Upper lobe of left lung (tissue), 4 donors: ENCODE data around the gene MIF4GD.
"Not testable (repeated sequence)": the region's sequence is repeated elsewhere in the genome, so short reads cannot be mapped to it uniquely, and the experiment has no call there.

Experiments used
- EP300 ChIP-seq, 4 donors: sonication (generic); formaldehyde crosslinking; IDR thresholded peaks; one replicate each; pipeline ENCODE4 v1.5.1; 2017; ENCODE audit warnings: antibody characterized with exemption in 4 of 4, control low read depth in 2 of 4
- POLR2A ChIP-seq, 4 donors: fragments of 450-650 bp; IDR thresholded peaks; one replicate each; pipeline ENCODE4 v1.5.1; 2016 to 2017; ENCODE audit warnings: antibody characterized with exemption in 4 of 4, mild to moderate bottlenecking in 2 of 4
- POLR2AphosphoS5 ChIP-seq, 2 donors: sonication (generic); formaldehyde crosslinking; IDR thresholded peaks; one replicate each; pipeline ENCODE4 v1.5.1; 2017; ENCODE audit warnings: antibody characterized with exemption in 2 of 2
- TF ChIP-seq, protein P1 (sequence below), 6 experiments: fragments of 450-650 bp in 4 of 6; fragments of 200-600 bp in 2 of 6; sonication (generic) in 2 of 6; IDR thresholded peaks; one replicate each; pipeline ENCODE4 v1.5.1; 2016 to 2019; ENCODE audit warnings: antibody characterized with exemption in 6 of 6

DNA sequence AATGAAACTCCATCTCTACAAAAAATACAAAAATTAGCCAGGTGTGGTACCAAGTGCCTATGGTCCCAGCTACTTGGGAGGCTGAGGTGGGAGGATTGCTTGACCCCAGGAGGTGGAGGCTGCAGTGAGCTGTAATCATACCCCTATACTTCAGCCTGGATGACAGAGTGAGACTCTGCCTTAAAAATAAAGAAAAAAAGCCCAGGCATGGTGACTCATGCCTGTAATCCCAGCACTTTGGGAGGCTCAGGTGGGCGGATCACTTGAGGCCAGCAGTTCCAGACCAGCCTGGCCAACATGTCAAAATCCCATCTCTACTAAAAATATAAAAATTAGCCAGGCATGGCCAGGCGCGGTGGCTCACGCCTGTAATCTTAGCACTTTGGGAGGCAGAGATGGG lies 9.2 kb upstream of the MIF4GD start:
- TF ChIP-seq, protein P1, sequence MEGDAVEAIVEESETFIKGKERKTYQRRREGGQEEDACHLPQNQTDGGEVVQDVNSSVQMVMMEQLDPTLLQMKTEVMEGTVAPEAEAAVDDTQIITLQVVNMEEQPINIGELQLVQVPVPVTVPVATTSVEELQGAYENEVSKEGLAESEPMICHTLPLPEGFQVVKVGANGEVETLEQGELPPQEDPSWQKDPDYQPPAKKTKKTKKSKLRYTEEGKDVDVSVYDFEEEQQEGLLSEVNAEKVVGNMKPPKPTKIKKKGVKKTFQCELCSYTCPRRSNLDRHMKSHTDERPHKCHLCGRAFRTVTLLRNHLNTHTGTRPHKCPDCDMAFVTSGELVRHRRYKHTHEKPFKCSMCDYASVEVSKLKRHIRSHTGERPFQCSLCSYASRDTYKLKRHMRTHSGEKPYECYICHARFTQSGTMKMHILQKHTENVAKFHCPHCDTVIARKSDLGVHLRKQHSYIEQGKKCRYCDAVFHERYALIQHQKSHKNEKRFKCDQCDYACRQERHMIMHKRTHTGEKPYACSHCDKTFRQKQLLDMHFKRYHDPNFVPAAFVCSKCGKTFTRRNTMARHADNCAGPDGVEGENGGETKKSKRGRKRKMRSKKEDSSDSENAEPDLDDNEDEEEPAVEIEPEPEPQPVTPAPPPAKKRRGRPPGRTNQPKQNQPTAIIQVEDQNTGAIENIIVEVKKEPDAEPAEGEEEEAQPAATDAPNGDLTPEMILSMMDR (IDR thresholded peaks at IDR 0.05) = not testable (repeated sequence)
- TF ChIP-seq POLR2A, EP300, POLR2AphosphoS5 (IDR thresholded peaks at IDR 0.05): not testable (repeated sequence)
